Stimulated activated CD8-positive, alpha-beta memory T cell treated with anti-CD3 and anti-CD28 coated beads, Interleukin-12 subunit alpha, Interleukin-12 subunit beta, amount 100 ng/mL, for 4 hours (primary cell): ENCODE results near the gene ANKRD45.
"Not testable (repeated sequence)": the region's sequence is repeated elsewhere in the genome, so short reads cannot be mapped to it uniquely, and the experiment has no call there.

Experiments used
- DNase-seq: peaks from one replicate; pipeline ENCODE4 v3.0.0-alpha.2; 2020; ENCODE audit warnings: low read depth

Gene ANKRD45, protein sequence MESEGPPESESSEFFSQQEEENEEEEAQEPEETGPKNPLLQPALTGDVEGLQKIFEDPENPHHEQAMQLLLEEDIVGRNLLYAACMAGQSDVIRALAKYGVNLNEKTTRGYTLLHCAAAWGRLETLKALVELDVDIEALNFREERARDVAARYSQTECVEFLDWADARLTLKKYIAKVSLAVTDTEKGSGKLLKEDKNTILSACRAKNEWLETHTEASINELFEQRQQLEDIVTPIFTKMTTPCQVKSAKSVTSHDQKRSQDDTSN

DNA sequence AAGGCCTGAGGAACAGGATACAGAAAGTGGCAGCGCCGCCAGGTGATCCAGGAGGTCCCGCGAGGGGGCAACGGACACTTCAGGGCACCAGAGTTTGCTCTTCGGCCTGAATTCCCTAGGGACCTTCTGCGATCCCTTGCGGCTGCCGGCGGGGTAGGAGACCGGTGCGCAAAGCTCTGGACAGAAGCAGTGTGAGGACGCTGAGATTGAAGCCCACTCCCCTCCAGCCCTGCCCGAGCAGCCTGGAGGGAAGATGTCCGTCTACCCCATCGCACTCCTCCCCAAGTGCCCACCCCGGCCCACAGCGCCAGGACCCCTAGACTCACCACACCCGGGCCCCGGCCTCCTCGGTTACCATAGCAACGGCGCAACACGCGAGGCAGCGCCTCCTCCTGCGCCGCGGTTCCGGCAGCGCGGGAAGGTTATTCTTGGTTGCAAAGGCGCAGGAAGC lies at the start of gene ANKRD45:
Gene ANKRD45 (minus strand): TSS at position 361 of the 451 bp plus-strand sequence. CDS start 10,433 bp downstream, outside the sequence.
- no peak for DNase-seq

GRCh38 chr1:173717238-173717637 lies 47.6 kb upstream of the ANKRD45 start:
- DNase-seq, result no peak

DNA sequence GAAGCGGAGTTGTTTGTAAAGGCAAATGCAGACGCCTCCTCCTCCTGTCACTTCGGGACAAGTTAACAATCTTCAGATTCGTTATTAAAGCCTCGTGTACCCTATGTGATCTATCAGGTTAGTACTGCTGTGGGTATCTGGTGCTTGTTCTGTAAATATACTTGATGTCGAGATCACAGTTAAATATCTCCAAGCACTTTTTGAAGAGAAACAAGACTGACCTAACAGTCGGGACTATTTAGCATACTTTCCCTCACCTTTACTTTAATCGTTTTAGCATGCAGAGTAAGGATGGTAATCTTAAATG lies 45.8 kb upstream of the ANKRD45 start:
- DNase-seq, result no peak

DNA sequence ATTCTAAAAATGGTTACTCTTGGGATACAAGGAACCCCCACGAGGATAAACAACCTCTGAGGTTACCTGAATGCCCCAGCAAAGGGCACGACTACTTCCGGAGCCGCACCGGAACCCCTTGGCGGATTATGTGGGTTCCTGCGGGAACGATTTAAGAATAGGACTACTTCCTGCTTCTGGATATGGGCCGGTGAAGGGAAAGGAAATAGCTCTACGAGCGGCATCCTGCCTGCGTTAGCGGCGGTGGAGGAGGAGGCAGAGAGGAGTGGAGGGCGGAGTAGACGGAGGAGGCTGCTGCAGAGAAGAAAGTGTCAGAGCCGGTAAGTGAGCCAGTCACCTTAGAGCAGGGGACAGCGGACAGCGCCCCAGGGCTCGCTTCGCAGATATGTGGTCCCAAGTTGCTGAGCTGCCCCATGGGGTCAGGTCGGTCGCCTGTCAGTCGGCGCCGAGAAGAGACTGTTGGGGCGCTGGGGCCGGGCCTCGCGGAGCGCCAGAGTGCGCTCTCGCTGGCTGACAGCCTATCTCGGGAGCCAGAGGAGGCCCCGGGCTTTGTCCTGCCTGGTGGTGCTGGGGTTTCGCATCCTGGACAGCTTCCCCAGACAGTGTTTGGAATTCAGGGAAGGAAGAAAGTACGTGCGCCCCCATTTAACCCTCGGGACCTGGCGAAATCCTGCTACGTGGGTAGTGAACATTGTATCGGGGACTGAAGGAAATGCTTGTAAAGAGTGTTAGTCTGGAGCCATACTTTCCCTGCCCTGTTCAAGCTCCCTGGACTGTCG lies 45.3 kb upstream of the ANKRD45 start, which contains the start of gene KLHL20:
Gene KLHL20 (plus strand): TSS at position 223 of the 779 bp plus-strand sequence. CDS start 1,063 bp downstream, outside the sequence.
- peak; percentile 70 for DNase-seq

DNA sequence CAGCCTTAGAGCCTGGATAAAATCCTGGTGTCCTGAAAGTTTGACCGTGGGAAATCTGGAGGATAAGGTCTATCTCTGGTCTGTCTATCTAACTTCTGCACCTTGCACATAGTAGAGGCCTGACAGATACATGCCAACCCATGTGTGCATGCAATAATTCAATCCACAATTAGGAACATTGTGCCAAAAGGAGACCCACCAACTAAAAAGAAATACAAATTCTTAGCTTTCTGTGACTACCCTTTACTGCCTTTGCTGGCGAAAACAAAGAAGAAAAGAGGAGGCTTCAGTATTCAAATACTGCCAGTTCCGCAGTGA lies 44.7 kb upstream of the ANKRD45 start:
- DNase-seq, result no peak

GRCh38 chr1:173708787-173709186 lies 39.1 kb upstream of the ANKRD45 start:
- DNase-seq, result no peak

DNA sequence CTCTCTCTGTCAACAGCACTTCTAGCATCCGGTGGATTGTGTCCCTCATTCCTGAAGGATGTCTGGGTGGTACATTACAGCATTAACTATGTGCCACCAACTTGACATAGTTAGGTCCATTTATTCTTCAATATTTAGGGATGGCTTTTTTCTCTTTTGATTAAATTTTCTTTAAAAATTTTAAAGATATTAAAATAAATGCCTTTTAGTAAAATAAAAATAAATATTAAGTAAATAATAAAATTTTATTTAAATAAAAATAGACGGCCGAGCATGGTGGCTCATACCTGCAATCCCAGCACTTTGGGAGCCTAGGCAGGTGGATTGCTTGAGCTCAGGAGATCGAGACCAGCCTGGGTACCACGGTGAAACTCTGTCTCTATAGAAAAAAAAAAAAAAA lies 35.5 kb upstream of the ANKRD45 start:
- no peak for DNase-seq

DNA sequence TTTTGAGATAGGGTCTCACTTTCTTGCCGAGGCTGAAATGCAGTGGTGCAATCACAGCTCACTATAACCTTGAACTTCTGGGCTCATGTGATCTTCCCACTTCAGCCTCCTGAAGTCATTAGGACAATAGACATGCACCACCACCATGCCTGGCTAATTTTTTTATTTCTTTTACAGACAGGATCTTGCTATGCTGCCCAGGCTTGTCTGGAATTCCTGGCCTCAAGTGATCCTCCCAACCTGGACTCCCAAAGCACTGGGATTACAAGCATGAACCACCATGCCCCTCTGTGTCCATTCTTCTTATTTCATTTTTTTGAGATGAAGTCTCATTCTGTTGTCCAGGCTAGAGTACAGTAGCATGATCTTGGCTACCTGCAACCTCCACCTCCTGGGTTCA lies 33.1 kb upstream of the ANKRD45 start:
- DNase-seq, result no peak

DNA sequence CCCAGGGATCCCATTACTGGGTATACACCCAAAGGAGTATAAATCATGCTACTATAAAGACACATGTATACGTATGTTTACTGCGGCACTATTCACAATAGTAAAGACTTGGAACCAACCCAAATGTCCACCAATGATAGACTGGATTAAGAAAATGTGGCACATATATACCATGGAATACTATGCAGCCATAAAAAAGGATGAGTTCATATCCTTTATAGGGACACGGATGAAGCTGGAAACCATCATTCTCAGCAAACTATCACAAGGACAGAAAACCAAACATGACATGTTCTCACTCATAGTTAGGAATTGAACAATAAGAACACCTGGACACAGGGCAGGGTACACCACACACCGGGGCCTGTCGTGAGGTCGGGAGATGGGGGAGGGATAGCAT lies 31.6 kb upstream of the ANKRD45 start:
- not testable (repeated sequence) for DNase-seq

- no peak for DNase-seq
Observed at GRCh38 chr1:173693238-173693637, 23.6 kb upstream of the ANKRD45 start.

- no peak for DNase-seq
Observed at GRCh38 chr1:173688300-173688699, 18.6 kb upstream of the ANKRD45 start.

- not testable (repeated sequence) for DNase-seq
Observed at GRCh38 chr1:173685121-173685520, 15.5 kb upstream of the ANKRD45 start.

DNA sequence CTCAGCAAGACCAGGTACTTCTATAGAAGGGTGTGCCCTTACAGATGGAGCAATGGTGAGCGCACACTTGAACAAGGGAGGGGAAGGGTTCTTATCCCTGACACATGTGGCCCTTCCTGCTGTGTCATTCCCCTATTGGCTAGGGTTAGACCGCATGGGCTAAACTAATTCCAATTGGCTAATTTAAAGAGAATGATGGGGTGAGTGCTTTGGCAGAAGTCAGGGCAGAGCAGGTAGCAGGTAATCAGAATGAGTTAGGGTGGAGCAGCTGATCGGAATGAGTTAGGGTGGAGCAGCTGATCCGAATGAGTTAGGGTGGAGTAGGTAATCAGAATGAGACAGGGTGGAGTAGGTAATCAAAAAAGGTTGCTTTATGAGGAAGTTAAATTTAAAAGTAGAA lies 14.2 kb upstream of the ANKRD45 start:
- DNase-seq, result not testable (repeated sequence)

DNA sequence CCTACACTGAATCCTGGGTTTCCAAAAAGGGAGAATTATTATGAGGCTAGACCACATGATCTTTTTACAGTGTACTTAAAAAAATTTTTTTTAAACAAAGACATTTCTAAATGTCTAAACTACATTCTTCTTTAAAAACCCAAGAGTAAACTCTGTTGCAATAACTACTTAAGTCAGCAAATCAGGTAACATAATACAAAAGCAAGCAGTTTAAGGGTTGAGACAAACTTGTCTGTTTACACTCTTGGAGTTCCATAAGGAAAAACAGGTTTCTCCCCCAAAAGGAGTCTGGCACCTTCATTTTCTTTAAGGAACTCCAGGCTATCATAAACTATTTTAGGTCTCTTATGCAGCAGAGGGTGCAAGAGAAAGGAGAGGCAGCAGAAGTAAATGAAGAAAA lies 12.5 kb upstream of the ANKRD45 start:
- no peak for DNase-seq

DNA sequence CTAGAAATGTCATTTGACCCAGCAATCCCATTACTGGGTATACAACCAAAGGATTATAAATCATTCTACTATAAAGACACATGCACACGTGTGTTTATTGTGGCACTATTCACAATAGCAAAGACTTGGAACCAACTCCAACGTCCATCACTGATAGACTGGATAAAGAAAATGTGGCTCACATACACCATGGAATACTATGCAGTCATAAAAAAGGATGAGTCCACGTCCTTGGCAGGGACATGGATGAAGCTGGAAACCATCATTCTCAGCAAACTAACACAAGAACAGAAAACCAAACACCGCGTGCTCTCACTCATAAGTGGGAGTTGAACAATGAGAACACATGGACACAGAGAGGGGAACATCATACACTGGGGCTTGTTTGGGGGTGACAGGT lies 10.5 kb upstream of the ANKRD45 start:
- DNase-seq, result not testable (repeated sequence)

GRCh38 chr1:173674496-173674895 lies 4.8 kb upstream of the ANKRD45 start:
- not testable (repeated sequence) for DNase-seq

DNA sequence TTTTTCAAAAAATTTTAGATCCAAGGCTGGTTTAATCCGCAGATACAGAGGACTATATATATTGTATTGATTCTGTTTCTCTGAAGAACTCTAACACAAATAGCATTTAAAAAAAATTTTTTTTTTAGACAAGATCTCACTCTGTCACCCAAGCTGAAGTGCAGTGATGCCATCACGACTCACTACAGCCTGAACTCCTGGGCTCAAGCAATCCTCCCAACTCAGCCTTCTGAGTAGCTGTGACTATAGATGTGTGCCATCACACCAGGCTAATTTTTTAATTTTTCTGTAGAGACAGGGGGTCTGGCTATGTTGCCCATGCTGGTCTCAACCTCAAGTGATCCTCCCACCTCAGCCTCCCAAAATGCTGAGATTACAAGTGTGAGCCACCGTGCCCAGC lies 3.0 kb downstream of the ANKRD45 start:
- no peak for DNase-seq

- no peak for DNase-seq
Observed at GRCh38 chr1:173663159-173663558, 6.5 kb downstream of the ANKRD45 start.

DNA sequence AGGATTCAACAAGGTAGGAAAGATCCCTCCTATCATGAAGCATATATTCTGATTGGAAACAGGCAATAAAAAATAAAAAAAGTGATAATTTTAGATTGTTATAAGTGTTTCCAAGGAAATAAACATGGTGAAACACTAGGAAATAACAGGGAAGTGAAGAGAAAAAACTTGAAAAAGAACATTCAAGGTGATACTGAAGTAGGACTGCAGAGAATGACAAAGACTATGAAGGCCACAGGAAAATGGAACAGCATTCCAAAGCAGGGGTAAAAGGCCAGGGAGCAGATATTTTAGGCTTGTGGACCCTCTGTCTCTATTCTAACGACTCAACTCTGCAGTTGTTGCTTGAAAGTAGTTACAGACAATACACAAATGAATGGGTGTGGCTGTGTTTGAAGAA lies 7.9 kb downstream of the ANKRD45 start:
- DNase-seq, result no peak

GRCh38 chr1:173661271-173661670 lies 8.4 kb downstream of the ANKRD45 start:
- no peak for DNase-seq

GRCh38 chr1:173660306-173660705 lies 9.3 kb downstream of the ANKRD45 start:
- no peak for DNase-seq

DNA sequence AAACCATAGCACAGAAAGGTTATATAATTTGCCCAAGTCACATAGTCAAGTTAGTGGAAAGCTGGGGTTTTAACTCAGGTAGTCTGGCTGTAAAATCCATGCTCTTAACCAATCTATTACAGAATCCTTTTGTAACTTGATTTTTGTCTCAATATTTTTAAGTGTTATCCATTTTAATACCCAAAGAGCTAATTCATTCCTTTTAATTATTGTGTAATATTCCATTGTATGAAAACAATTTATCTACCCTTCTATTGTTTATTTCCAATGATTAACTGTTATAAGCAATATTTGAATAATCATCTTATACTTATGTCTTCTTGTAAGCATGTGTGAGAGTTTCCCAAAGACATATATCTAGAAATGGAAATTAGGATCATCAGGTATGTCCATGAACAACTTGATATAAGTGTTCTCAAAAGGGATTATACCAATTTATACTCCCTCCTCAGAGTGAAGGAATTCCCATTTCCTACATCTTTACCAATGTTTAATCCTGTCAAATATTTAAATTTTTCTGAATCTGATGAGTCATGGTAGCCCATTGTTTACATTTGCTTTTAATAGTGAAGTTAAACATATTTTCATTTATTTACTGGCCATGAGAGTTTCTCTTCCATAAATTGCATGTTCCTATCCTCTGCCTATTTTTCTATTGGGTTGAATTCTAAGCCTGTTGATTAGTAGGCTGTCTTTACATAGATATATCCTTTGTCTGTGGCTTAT lies 20.6 kb downstream of the ANKRD45 start:
- no peak for DNase-seq

DNA sequence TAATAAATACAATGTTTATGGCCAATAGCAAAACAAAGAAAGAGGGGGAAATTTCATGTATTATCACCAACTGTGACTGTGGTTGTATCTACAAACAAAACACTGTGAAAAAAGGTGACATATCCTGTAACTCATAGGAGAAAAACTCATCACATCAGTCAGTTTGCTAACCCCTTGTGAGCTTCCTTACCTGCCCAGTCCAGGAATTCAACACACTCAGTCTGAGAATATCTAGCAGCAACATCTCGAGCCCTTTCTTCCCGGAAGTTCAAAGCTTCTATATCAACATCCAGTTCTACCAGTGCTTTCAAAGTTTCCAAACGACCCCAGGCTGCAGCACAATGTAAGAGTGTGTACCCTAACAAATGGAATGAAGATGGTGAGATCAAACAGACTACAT lies 23.0 kb downstream of the ANKRD45 start:
- DNase-seq, result no peak
